Jurkat, Clone E6-1 (cell line): ENCODE results near the gene KDM4E. TPM values are rescaled to one million over a fixed set of nuclear protein-coding genes. Genes with fewer than 3 reads are reported as not detected.
"Not testable (repeated sequence)": the region's sequence is repeated elsewhere in the genome, so short reads cannot be mapped to it uniquely, and the experiment has no call there.

ENCODE experiments used
- DNase-seq: peaks from one replicate; pipeline ENCODE4 v3.0.0-alpha.2; 2011; ENCODE audit warnings: low read depth, low spot score
- H3K4me3 ChIP-seq: 2 replicates; pipeline ENCODE4 v1.5.1; 2011; ENCODE audit warnings: mild to moderate bottlenecking, low read length, control low read depth, moderate library complexity
- polyA plus RNA-seq: library from polyadenylated mRNA; unstranded; fragments of >200 nt; gene quantifications from one replicate; pipeline ENCODE4 v1.2.1, GENCODE V29; 2012; ENCODE audit warnings: missing spikeins; ENCODE audit not compliant: insufficient read length, insufficient read depth

KDM4E gene
- polyA plus RNA-seq: not detected

DNA sequence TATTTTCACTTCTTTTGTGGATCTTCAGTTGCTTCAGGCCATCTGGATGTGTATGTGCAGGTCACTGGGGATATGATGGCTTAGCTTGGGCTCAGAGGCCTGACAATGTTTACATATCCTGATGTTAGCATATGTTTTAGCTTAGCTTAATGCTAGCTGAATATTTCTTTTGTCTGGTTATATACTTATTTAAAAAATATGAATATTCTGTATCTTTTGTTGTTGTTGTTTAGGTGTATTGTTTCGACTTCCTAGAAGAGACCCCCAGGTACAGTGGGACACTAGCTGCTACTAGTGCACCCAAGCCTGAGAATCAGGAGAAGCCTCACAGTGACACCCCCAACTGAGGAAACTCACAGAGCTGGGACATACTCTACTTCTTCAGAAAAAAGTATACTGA, at the start of gene KDM4E:
TSS of gene KDM4E (plus strand) at position 301 of the 400 bp plus-strand sequence. CDS start 300 bp downstream, outside the sequence.
- DNase-seq: no peak
- H3K4me3 ChIP-seq: no peak within 1 kb of the TSS

DNA sequence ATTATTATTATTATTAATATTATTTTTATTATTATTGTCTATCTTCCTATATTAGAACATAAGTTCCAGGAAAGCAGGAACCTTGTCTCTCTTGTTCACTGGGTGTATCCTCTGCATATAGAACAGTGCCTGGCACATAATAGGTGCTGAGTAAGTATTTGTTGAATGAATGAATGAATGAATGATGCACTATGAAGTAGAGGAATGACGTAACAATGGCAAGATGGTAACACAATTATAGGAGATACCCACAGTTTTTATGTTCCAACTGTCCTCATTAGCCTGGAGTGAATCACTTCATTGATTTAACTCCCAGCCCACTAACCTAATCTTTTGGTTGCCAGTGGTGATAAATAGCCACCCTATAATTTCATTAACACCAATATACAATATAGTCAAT, 49.5 kb upstream of the KDM4E start:
- H3K4me3 ChIP-seq: no peak overlapping the region
- DNase-seq: no peak

GRCh38 chr11:94987378-94987777, 37.7 kb upstream of the KDM4E start:
- DNase-seq: no peak
- no peak overlapping the region for H3K4me3 ChIP-seq

- no peak overlapping the region for H3K4me3 ChIP-seq
Measured at GRCh38 chr11:94988748-94989147, 36.3 kb upstream of the KDM4E start.

GRCh38 chr11:94993400-94993943, 31.6 kb upstream of the KDM4E start:
- no peak for DNase-seq
- no peak overlapping the region for H3K4me3 ChIP-seq

More at GRCh38 chr11:94988748-94989147, 36.3 kb upstream of the KDM4E start:
- no peak for DNase-seq

GRCh38 chr11:94997437-94997836, 27.6 kb upstream of the KDM4E start:
- no peak for DNase-seq
- no peak overlapping the region for H3K4me3 ChIP-seq

DNA sequence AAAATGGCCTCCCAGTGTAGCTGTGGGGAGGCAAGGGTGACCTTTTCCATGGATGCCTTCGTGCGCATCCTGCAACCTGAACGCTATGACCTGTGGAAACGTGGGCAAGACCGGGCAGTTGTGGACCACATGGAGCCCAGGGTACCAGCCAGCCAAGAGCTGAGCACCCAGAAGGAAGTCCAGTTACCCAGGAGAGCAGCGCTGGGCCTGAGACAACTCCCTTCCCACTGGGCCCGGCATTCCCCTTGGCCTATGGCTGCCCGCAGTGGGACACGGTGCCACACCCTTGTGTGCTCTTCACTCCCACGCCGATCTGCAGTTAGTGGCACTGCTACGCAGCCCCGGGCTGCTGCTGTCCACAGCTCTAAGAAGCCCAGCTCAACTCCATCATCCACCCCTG, 26.8 kb upstream of the KDM4E start:
- no peak for DNase-seq

GRCh38 chr11:95003716-95004115, 21.3 kb upstream of the KDM4E start:
- no peak for DNase-seq
- H3K4me3 ChIP-seq: no peak overlapping the region

More for the DNA sequence above, 26.8 kb upstream of the KDM4E start:
- no peak overlapping the region for H3K4me3 ChIP-seq

- DNase-seq: no peak
- no peak overlapping the region for H3K4me3 ChIP-seq
Measured at GRCh38 chr11:95005642-95006041, 19.4 kb upstream of the KDM4E start.

- no peak overlapping the region for H3K4me3 ChIP-seq
- no peak for DNase-seq
Measured at GRCh38 chr11:95011376-95011775, 13.7 kb upstream of the KDM4E start.

- no peak overlapping the region for H3K4me3 ChIP-seq
- no peak for DNase-seq
Measured at GRCh38 chr11:95014184-95014821, 10.8 kb upstream of the KDM4E start.

- DNase-seq: no peak
Measured at GRCh38 chr11:95016139-95016538, 8.9 kb upstream of the KDM4E start.

GRCh38 chr11:95021468-95021867, 3.6 kb upstream of the KDM4E start:
- H3K4me3 ChIP-seq, DNase-seq: not testable (repeated sequence)

More at GRCh38 chr11:95016139-95016538, 8.9 kb upstream of the KDM4E start:
- no peak overlapping the region for H3K4me3 ChIP-seq

GRCh38 chr11:95025594-95025993, 536 bp downstream of the KDM4E start:
- H3K4me3 ChIP-seq: not testable (repeated sequence)

DNA sequence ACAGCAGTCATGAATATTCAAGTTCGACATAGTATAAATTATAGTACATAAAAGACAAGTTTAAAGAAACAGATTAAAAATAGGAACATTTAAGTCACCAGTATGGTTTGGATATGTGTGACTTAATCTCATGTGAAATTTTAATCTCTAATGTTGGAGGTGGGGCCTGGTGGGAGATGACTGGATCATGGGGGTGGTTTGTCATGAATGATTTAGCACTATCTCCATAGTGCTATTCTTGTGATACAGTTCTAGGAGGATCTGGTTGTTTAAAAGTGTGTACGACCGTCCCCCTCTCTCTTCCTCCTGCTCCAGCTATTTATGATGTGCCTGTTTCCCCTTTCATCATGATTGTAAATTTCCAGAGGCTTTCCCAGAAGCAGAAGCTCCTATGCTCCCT, 3.3 kb downstream of the KDM4E start:
- H3K4me3 ChIP-seq: no peak overlapping the region
- DNase-seq: no peak

More at GRCh38 chr11:95025594-95025993, 536 bp downstream of the KDM4E start:
- not testable (repeated sequence) for DNase-seq

DNA sequence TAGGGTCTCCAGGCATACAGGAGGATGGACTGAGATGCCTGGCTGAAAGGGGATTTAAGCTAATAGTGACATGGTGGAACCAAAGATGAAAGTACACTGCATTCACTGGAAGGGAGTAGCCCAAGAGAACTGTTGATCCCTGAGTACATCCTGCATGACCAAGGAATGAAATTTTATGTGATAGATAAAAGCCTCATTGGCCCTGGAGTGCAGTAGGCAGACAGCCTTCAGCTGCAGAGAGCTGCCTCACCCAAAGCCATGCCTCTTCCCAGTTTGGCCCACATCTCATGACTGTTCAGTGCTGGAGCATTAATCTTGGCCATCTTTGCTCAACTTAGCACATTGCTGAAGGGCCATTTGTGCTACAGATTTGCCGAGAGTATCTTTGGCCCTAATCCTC, 8.0 kb downstream of the KDM4E start:
- no peak for DNase-seq
- no peak overlapping the region for H3K4me3 ChIP-seq

DNA sequence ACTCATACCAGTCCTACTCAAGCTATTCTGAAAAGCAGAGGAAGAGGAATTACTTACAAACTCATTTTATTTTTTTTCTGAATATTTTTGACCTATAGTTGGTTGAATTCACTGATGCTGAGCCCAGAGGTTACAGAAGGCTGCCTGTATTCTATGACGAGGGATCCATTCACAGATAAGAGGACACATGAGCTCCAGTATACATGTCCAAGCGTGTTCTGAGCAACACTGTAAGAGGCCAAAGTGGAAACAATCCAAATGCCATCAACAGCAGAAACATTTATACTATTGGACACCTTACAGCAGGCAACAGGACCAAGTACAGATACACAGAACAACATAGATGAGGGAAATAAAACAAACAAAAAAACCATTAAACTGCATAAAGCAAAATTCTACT, 10.3 kb downstream of the KDM4E start:
- DNase-seq: no peak

DNA sequence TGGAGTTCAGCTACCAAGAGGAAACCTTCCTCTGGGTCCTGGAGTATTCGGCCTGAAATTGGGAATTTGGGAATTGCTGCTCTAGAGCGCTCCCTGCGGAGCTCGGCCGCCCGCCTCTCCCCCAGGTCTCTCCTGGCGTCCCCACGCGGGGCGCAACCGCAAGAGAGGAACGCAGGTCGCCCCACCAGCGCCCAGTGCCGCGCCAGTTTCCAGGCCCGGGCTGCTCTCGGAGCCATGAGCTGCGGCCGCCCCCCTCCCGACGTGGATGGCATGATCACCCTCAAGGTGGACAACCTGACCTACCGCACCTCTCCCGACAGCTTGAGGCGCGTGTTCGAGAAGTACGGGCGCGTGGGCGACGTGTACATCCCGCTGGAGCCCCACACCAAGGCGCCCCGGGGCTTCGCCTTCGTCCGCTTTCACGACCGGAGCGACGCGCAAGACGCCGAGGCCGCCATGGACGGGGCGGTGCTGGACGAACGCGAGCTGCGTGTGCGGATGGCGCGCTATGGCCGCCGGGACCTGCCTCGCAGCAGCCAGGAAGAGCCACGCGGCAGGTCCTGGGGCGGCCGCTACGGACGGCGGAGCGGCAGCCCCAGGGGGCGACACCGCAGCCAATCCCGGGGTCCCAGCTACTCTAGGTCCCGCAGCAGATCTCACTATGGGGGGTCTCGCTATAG, 12.4 kb downstream of the KDM4E start:
- not testable (repeated sequence) for DNase-seq, H3K4me3 ChIP-seq

More for the DNA sequence above, 10.3 kb downstream of the KDM4E start:
- no peak overlapping the region for H3K4me3 ChIP-seq

- DNase-seq: no peak
Measured at GRCh38 chr11:95042239-95042638, 17.2 kb downstream of the KDM4E start.

GRCh38 chr11:95042906-95043305, 17.8 kb downstream of the KDM4E start:
- H3K4me3 ChIP-seq: no peak overlapping the region
- DNase-seq: no peak

More at GRCh38 chr11:95042239-95042638, 17.2 kb downstream of the KDM4E start:
- H3K4me3 ChIP-seq: no peak overlapping the region
